Measurements from ENCODE around the gene PTTG1IP. TPM values are rescaled to one million over a fixed set of nuclear protein-coding genes. Genes with fewer than 3 reads are reported as not detected.

Gene PTTG1IP
- total and polyA plus RNA-seq, 2 donors, result 75.3 to 138 TPM

DNA sequence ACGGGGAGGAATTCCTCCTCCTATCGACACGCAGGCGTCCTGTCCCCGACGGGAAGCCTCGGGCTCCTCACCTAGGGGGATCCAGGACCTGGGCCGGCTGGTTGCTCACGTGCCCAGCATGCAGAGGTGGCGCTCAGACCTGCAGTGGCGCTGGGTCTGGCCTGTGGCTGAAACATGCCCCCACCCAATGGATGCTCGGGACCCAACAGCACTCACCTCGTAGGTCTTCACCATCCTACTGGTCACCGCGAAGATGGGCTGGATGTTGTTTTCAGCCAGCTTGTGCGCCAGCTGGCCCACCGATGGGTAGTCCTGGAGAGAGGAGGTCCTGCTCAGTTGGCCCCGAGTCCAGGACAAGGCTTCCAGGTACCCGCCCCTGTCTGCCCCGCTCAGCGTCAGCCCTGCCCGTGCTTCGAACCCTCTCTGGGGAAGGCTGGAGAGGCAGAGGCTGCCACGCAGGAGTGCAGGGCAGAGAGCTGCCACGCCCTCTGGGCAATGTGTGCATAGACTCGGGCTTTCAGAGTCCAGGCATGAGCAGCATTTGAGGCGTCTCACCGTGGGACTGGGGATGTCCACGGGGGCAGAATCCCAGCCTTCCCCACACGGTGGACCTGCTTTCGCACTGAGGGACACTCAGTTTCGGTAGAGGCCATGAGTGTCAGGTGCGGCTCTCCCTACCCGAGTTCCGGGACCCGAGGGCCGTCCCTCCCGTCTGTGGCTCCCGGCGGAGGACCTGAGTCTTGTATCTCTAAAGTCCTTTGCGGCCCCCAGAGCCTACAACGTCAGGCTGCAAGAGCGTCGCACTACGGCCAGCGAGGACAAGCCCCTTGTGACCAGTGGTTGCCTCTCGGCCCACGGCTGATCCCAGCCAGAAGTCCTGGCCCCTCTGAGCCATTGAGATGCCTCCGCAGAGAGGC, 25.6 kb upstream of the PTTG1IP start:
- H3K4me3 ChIP-seq (ENCODE audit: low read length in 2 of 2), result no peak overlapping the region
- WGBS, result 93% methylated on average over 49 of the region's 49 CpGs
- H3K27me3 ChIP-seq (ENCODE audit: control insufficient read depth in 2 of 2, insufficient read depth in 1 of 2, low read length in 1 of 2), result no peaks in the 10 kb centered on the region
- no peak overlapping the region for H3K27ac ChIP-seq (ENCODE audit: low read depth in 1 of 2, low read length in 1 of 2)
- peaks cover 0 to 2% of the 10 kb centered on the region in 2 donors for H3K9me3 ChIP-seq (ENCODE audit: control insufficient read depth in 2 of 2, insufficient read depth in 1 of 2, low read length in 1 of 2)
- H3K4me1 ChIP-seq (ENCODE audit: control insufficient read depth in 2 of 2, insufficient read depth in 2 of 2, low read length in 2 of 2), result no peaks in the 10 kb centered on the region
- H3K36me3 ChIP-seq (ENCODE audit: control insufficient read depth in 2 of 2, insufficient read depth in 2 of 2, low read length in 1 of 2), result peaks cover 90% of the 10 kb centered on the region in 2 donors
- DNase-seq (ENCODE audit: low read depth in 6 of 9, low spot score in 9 of 9), result no peak

DNA sequence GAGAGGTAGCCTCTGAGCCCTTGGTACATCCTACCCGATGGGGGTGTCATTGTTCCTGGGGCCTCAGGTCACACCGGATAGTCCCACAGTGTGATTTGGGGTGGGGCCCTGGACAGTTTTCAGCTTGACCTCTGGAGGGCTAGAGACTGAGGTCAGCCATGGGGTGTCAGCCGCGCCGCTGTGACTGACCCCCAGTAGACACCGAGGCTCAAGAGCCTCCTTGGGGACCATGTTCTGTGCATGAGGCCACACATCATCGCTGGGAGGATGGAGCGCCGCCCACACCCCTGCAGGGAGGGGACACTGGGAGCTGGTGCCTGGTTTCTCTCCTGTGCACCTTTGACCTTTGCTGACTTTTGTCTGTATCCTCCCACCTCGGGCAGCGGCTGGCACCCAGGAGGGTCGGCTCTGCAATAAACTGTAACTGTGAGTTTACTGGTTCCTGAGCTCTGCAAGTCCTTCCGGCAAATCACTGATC, 24.6 kb upstream of the PTTG1IP start:
- Histone ChIP-seq H3K36me3 (ENCODE audit: control insufficient read depth in 2 of 2, insufficient read depth in 2 of 2, low read length in 1 of 2) (peaks cover 79 to 82% of the 10 kb centered on the region in 2 donors), H3K4me3 (ENCODE audit: low read length in 2 of 2) (no peak overlapping the region)
- 97% methylated on average over 13 of the region's 13 CpGs for WGBS

DNA sequence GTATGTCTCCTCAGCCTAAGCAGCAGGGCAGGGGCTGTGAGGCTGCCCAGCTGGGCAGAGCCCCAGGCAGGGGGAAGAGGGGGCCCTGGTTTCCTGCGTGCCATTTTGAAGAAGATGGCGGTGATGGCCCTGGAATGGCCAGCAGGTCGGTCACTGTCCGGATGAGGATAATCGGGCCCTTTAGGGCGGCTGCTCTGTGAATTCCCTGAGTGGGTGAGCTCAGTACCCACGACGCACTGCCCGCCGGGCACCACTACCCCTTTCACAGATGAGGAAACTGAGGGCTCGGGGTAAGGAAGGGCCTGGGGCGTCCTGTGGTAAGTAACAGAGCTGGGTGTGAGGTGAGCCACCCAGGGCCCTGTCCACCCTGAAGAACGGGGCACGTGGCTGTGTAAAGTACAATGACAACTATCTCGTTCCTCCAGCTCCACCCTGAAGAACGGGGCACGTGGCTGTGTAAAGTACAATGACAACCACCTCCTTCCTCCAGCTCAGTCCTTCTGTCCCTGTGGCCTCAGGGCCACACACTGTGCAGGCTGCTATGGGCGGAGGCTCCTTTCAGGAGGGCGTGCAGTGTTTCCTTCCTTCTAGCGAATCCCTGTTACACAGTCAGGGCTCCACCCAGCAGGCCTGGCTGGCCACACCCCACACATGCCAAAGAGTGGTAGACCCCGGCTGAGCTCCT, 24.0 kb upstream of the PTTG1IP start:
- Histone ChIP-seq H3K4me3 (ENCODE audit: low read length in 2 of 2) (no peak overlapping the region), H3K4me1 (ENCODE audit: control insufficient read depth in 2 of 2, insufficient read depth in 2 of 2, low read length in 2 of 2) (no peaks in the 10 kb centered on the region), H3K36me3 (ENCODE audit: control insufficient read depth in 2 of 2, insufficient read depth in 2 of 2, low read length in 1 of 2) (peaks cover 73 to 77% of the 10 kb centered on the region in 2 donors), H3K27ac (ENCODE audit: low read depth in 1 of 2, low read length in 1 of 2) (no peak overlapping the region), H3K27me3 (ENCODE audit: control insufficient read depth in 2 of 2, insufficient read depth in 1 of 2, low read length in 1 of 2) (no peaks in the 10 kb centered on the region), H3K9me3 (ENCODE audit: control insufficient read depth in 2 of 2, insufficient read depth in 1 of 2, low read length in 1 of 2) (peaks cover 2 to 6% of the 10 kb centered on the region in 2 donors)
- no peak for DNase-seq (ENCODE audit: low read depth in 6 of 9, low spot score in 9 of 9)
- 96% methylated on average over 21 of the region's 21 CpGs for whole genome bisulfite sequencing

More for the DNA sequence above, 24.6 kb upstream of the PTTG1IP start:
- Histone ChIP-seq H3K9me3 (ENCODE audit: control insufficient read depth in 2 of 2, insufficient read depth in 1 of 2, low read length in 1 of 2) (peaks cover 2 to 3% of the 10 kb centered on the region in 2 donors), H3K4me1 (ENCODE audit: control insufficient read depth in 2 of 2, insufficient read depth in 2 of 2, low read length in 2 of 2) (no peaks in the 10 kb centered on the region), H3K27me3 (ENCODE audit: control insufficient read depth in 2 of 2, insufficient read depth in 1 of 2, low read length in 1 of 2) (no peaks in the 10 kb centered on the region), H3K27ac (ENCODE audit: low read depth in 1 of 2, low read length in 1 of 2) (no peak overlapping the region)
- no peak for DNase-seq (ENCODE audit: low read depth in 6 of 9, low spot score in 9 of 9)

DNA sequence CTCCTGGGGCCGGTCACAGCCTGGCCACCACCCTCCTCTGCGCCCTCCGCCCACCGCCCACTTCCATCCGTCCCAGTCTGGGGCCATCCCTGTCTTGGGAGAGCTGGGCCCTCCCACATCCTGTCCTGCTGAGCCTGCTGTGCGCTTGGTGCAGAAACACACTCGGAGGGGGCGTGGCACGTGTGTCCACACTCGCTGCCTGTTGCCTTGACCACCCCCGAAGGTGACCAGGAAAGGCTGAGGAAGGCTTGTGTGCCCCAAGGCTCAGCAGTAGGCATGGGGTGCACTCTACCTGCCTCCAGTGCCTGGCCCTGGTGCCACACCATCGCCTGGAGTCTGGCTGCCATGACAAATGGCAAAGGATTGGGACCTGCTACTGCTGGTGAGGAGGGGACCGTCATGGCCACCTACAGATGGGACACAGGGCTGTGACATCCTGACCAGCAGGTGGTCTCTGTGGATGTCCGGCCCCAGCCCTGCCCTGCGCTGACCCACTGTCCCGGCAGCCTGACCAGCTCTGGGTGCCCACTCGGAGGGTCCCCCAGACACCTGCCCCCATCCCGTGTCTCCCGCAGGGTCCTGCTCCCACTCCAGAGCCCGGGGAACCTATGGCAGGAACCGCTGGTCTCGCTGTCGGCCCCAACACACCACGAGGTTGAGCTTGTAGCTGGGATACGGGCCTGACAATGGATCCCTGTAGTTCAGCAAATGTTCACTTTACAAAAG, 23.2 kb upstream of the PTTG1IP start:
- no peaks in the 10 kb centered on the region for H3K27me3 ChIP-seq (ENCODE audit: control insufficient read depth in 2 of 2, insufficient read depth in 1 of 2, low read length in 1 of 2)
- peaks cover 69 to 74% of the 10 kb centered on the region in 2 donors for H3K36me3 ChIP-seq (ENCODE audit: control insufficient read depth in 2 of 2, insufficient read depth in 2 of 2, low read length in 1 of 2)
- H3K27ac ChIP-seq (ENCODE audit: low read depth in 1 of 2, low read length in 1 of 2), result no peak overlapping the region

DNA sequence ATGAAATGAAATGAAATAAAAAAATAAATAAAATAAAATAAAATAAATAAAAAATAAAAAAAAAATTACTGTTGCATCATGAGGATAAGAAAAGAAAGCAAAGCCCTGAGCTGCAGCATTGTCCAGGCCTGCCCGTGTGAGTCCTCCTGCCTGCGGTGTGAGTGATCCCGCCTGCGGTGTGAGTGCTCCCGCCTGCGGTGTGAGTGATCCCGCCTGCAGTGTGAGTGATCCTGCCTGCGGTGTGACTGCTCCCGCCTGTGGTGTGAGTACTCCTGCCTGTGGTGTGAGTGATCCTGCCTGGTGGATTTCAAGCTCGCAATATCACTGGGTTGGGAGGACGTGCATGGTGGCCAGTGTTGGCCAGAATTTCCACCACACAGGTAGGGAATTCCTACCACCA, 22.4 kb upstream of the PTTG1IP start:
- Histone ChIP-seq H3K27me3 (ENCODE audit: control insufficient read depth in 2 of 2, insufficient read depth in 1 of 2, low read length in 1 of 2) (no peaks in the 10 kb centered on the region), H3K36me3 (ENCODE audit: control insufficient read depth in 2 of 2, insufficient read depth in 2 of 2, low read length in 1 of 2) (peaks cover 69 to 73% of the 10 kb centered on the region in 2 donors), H3K9me3 (ENCODE audit: control insufficient read depth in 2 of 2, insufficient read depth in 1 of 2, low read length in 1 of 2) (peaks cover 2 to 6% of the 10 kb centered on the region in 2 donors), H3K27ac (ENCODE audit: low read depth in 1 of 2, low read length in 1 of 2) (no peak overlapping the region), H3K4me3 (ENCODE audit: low read length in 2 of 2) (no peak overlapping the region), H3K4me1 (ENCODE audit: control insufficient read depth in 2 of 2, insufficient read depth in 2 of 2, low read length in 2 of 2) (no peaks in the 10 kb centered on the region)
- WGBS, result 92% methylated on average over 11 of the region's 11 CpGs
- DNase-seq (ENCODE audit: low read depth in 6 of 9, low spot score in 9 of 9), result no peak

More for the DNA sequence above, 23.2 kb upstream of the PTTG1IP start:
- Histone ChIP-seq H3K9me3 (ENCODE audit: control insufficient read depth in 2 of 2, insufficient read depth in 1 of 2, low read length in 1 of 2) (peaks cover 2 to 6% of the 10 kb centered on the region in 2 donors), H3K4me1 (ENCODE audit: control insufficient read depth in 2 of 2, insufficient read depth in 2 of 2, low read length in 2 of 2) (no peaks in the 10 kb centered on the region), H3K4me3 (ENCODE audit: low read length in 2 of 2) (no peak overlapping the region)
- DNase-seq (ENCODE audit: low read depth in 6 of 9, low spot score in 9 of 9), result no peak
- 95% methylated on average over 25 of the region's 25 CpGs for WGBS

DNA sequence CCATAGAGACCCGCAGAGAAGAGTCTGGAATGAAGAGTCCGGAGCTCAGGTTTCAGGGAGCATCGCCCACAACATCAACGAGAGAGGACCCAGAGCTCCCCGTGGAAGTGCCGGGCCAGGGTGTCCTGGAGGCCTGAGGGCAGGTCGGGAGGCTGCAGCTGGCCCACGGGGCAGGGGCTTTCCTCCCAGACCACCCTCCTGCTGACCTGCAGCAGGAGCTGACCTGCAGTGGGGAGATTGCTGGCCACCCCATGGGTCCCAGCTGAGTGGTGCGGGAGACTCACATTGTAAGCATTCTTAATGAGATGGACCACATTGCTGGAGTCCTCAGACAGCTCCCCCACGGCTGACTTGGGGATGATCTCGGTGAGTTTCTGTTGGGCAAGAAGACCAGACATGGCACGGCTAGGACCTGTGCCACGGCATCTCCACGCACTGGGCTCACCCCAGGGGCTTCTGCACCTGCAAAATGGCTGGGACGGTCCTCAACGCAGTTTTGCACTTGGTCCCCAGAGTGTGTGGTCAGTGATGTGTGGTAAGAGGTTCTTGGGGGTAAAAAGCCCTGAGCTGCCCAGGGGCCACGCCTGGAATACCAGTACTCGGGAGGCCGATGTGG, 21.3 kb upstream of the PTTG1IP start:
- Histone ChIP-seq H3K9me3 (ENCODE audit: control insufficient read depth in 2 of 2, insufficient read depth in 1 of 2, low read length in 1 of 2) (peaks cover 2 to 6% of the 10 kb centered on the region in 2 donors), H3K27ac (ENCODE audit: low read depth in 1 of 2, low read length in 1 of 2) (no peak overlapping the region), H3K4me1 (ENCODE audit: control insufficient read depth in 2 of 2, insufficient read depth in 2 of 2, low read length in 2 of 2) (no peaks in the 10 kb centered on the region), H3K36me3 (ENCODE audit: control insufficient read depth in 2 of 2, insufficient read depth in 2 of 2, low read length in 1 of 2) (peaks cover 66 to 73% of the 10 kb centered on the region in 2 donors), H3K27me3 (ENCODE audit: control insufficient read depth in 2 of 2, insufficient read depth in 1 of 2, low read length in 1 of 2) (no peaks in the 10 kb centered on the region), H3K4me3 (ENCODE audit: low read length in 2 of 2) (no peak overlapping the region)
- no peak for DNase-seq (ENCODE audit: low read depth in 6 of 9, low spot score in 9 of 9)
- 91% methylated on average over 19 of the region's 19 CpGs for WGBS

DNA sequence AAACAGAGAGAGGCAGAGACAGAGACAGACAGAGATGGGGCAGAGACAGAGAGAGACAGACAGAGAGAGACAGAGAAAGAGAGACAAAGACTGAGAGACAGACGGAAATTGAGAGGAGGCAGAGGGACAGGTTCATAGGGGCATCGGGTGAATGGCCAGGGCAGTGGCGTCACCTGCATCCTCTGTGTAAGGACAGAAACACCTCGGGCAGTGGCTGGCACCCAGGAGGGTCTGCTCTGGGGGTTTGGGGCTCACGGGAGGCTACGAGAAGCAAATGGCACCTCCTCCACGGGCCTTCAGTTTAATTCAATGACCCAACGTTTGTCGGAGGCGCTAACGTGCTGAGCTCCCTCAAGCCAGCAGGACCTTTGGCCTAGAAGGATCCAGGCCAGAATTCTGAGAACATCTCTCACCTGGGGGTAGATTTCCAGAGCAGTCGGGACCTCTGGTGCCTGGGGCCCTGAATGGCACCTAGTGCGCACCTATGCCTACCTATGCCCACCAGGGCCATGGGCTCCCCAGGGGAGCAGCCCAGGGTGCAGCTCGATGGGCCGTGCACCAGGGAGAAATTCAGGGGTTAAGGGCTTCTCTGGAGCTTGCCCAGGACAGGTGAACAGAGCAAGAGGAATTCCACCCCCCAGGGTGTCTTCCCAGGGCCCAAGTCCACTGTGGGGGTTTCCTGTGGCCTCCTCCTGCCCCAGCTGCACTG, 20.6 kb upstream of the PTTG1IP start:
- Histone ChIP-seq H3K36me3 (ENCODE audit: control insufficient read depth in 2 of 2, insufficient read depth in 2 of 2, low read length in 1 of 2) (peaks cover 66 to 72% of the 10 kb centered on the region in 2 donors), H3K9me3 (ENCODE audit: control insufficient read depth in 2 of 2, insufficient read depth in 1 of 2, low read length in 1 of 2) (peaks cover 2 to 6% of the 10 kb centered on the region in 2 donors), H3K4me3 (ENCODE audit: low read length in 2 of 2) (no peak overlapping the region), H3K27me3 (ENCODE audit: control insufficient read depth in 2 of 2, insufficient read depth in 1 of 2, low read length in 1 of 2) (no peaks in the 10 kb centered on the region), H3K27ac (ENCODE audit: low read depth in 1 of 2, low read length in 1 of 2) (no peak overlapping the region), H3K4me1 (ENCODE audit: control insufficient read depth in 2 of 2, insufficient read depth in 2 of 2, low read length in 2 of 2) (no peaks in the 10 kb centered on the region)
- no peak for DNase-seq (ENCODE audit: low read depth in 6 of 9, low spot score in 9 of 9)
- 97% methylated on average over 15 of the region's 15 CpGs for WGBS

DNA sequence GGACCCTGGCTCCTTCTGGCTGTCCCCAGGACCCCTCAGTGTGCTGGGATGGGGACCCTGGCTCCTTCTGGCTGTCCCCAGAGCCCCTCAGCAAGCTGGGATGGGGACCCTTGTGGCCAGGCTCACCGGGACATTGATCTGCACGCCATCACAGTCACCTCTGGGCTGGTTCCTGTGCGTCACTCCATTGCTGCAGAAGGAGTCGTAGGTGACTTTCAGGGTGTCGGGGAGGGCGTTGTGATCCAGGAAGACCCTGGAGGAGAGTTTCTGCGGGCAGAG, 19.7 kb upstream of the PTTG1IP start:
- Histone ChIP-seq H3K36me3 (ENCODE audit: control insufficient read depth in 2 of 2, insufficient read depth in 2 of 2, low read length in 1 of 2) (peaks cover 65 to 73% of the 10 kb centered on the region in 2 donors), H3K27me3 (ENCODE audit: control insufficient read depth in 2 of 2, insufficient read depth in 1 of 2, low read length in 1 of 2) (no peaks in the 10 kb centered on the region), H3K4me3 (ENCODE audit: low read length in 2 of 2) (no peak overlapping the region), H3K9me3 (ENCODE audit: control insufficient read depth in 2 of 2, insufficient read depth in 1 of 2, low read length in 1 of 2) (peaks cover 2 to 6% of the 10 kb centered on the region in 2 donors), H3K4me1 (ENCODE audit: control insufficient read depth in 2 of 2, insufficient read depth in 2 of 2, low read length in 2 of 2) (no peaks in the 10 kb centered on the region), H3K27ac (ENCODE audit: low read depth in 1 of 2, low read length in 1 of 2) (no peak overlapping the region)
- no peak for DNase-seq (ENCODE audit: low read depth in 6 of 9, low spot score in 9 of 9)
- WGBS, result 97% methylated on average over 7 of the region's 7 CpGs
